GM21528 (cell line): ENCODE measurements around the gene CDH23.

Experiments
- ATAC-seq: cut with Tn5 transposase; IDR thresholded peaks from one replicate; pipeline ENCODE4 v1.9.1; 2021; ENCODE audit warnings: mild to moderate bottlenecking, moderate library complexity; ENCODE audit not compliant: unreplicated experiment, low FRiP score

CDH23 gene

GRCh38 chr10:71627230-71627939 lies 230.7 kb downstream of the CDH23 start:
- ATAC-seq: no peak

GRCh38 chr10:71627956-71628355 lies 231.2 kb downstream of the CDH23 start:
- ATAC-seq: no peak

- ATAC-seq: no peak
Observed at GRCh38 chr10:71629131-71629530, 232.4 kb downstream of the CDH23 start.

- ATAC-seq: no peak
Observed at GRCh38 chr10:71630168-71630567, 233.4 kb downstream of the CDH23 start.

DNA sequence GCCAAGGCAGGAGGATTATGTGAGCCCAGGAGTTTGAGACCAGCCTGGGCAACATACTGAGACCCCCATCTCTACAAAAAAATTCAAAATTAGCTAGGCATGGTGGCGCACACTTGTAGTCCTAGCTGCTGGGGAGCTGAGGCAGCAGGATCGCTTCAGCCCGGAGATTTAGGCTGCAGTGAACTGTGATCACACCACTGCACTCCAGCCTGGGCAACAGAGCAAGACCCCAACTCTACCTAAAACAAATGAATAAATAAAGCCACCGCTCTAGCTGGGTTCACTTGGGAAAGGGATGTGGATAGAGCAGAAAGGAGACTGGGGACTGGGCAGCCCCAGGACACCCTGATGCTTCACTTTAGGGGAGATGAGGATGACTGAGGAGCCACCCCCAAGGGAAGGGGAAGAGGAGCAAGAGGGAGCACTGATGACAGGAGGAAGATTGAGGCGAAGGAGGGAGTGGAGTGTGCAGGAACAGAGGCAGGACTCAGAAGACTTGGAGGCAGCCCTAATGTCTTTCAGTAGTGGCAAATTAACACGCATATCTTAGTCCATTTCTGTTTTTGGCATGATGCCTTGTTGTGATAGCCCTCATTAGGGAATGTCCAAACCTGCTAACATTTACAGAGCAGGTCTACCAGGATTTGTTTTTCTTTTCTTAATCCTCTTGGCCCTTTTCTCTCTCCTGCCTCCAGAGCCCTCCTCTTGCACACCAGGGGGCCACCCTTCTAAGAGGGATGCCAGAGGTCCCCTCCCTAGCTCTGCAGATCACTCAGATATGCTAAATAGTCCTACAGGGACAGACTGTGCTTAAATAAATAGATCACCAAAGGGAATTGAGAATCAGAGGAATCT lies 234.5 kb downstream of the CDH23 start:
- no peak for ATAC-seq

DNA sequence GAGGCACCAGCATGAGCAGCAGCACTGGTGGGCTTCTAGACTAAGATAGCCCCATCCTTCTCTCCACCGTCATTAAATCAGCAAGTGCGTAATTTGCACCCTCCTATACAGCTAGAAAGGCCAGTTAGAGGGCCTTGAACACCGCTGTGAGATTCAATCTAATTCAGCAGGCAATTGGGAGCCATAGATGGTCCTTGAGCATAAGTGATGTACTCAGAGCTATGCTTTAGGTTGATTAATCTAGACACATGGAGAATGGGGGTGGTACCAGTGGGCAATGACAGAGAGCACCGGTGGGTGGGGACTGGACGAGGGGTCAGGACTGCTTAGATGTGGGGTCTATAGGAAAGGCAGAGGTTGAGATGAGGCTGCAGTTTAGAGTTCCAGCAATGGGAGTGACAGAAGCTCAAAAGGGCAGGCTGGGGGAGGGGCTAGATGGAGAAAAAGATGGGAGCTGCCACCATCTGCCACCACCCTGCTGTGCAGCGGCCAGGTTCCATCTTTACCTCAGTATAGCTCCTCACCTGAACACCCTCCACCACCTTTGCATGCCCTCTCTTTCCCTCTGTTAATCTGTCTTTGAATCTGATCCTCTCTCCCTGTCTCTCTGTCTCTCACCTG lies 235.6 kb downstream of the CDH23 start:
- ATAC-seq: no peak

GRCh38 chr10:71632896-71633600 lies 236.3 kb downstream of the CDH23 start:
- ATAC-seq: no peak

- ATAC-seq: no peak
Observed at GRCh38 chr10:71633920-71634319, 237.2 kb downstream of the CDH23 start.

- no peak for ATAC-seq
Observed at GRCh38 chr10:71634531-71635164, 237.9 kb downstream of the CDH23 start.

- ATAC-seq: no peak
Observed at GRCh38 chr10:71635251-71635866, 238.6 kb downstream of the CDH23 start.

DNA sequence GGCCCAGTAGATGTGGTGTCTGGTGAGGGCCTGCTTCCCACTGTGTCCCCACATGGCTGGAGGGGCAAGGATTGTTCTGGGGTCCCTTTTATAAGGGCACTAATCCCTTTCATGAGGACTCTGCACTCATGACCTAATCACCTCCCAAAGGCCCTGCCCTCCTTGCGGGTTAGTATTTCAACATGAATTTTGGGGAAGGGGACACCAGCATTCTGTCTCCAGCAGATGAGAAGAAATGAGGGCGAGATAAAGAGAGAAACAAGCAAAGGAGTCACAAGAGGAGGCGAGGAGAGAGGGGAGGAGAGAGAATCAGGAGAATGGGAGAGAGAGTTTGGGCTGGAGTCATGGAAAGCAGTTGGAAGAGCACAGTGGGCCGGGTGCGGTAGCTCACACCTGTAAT lies 239.1 kb downstream of the CDH23 start:
- no peak for ATAC-seq

DNA sequence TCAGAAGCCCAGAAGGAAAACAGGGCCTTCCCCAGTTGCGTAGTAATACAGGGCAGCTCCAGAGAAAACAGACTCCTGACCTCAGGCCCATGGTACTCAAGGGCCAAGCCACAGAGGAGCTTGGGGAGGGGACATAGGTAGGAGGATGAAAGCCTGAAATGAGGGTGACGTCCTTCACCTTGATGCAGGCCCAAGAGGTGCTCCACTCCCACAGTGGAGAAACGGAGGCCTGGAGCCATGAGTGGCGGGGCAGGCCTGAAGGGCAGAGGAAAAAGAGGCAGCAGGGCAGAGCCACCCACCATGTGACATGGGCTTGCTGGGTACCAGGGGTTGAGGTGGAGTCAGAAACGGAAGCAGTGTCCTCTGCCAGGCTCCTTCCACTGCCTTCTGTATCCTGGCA lies 239.9 kb downstream of the CDH23 start:
- ATAC-seq: no peak

DNA sequence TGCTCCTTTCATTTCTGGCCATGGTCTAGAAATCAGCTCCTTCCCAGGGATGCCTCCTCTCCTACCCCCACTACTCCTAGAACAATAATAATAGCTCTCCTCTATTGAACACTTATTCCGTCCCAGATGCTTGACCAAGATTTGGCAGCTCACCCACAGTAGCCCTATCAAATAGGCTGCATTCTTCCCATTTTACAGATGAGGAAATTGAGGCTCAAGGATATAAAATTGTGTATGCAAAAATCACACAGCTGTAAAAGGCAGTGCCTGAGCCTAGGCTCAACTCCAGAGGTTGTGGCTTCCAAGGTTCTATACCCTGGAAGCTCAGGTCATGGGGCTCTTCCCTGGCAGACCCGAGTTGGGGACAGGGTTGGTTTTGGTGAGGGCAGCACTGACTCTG lies 240.6 kb downstream of the CDH23 start:
- ATAC-seq: no peak

- no peak for ATAC-seq
Observed at GRCh38 chr10:71638064-71638821, 241.5 kb downstream of the CDH23 start.

DNA sequence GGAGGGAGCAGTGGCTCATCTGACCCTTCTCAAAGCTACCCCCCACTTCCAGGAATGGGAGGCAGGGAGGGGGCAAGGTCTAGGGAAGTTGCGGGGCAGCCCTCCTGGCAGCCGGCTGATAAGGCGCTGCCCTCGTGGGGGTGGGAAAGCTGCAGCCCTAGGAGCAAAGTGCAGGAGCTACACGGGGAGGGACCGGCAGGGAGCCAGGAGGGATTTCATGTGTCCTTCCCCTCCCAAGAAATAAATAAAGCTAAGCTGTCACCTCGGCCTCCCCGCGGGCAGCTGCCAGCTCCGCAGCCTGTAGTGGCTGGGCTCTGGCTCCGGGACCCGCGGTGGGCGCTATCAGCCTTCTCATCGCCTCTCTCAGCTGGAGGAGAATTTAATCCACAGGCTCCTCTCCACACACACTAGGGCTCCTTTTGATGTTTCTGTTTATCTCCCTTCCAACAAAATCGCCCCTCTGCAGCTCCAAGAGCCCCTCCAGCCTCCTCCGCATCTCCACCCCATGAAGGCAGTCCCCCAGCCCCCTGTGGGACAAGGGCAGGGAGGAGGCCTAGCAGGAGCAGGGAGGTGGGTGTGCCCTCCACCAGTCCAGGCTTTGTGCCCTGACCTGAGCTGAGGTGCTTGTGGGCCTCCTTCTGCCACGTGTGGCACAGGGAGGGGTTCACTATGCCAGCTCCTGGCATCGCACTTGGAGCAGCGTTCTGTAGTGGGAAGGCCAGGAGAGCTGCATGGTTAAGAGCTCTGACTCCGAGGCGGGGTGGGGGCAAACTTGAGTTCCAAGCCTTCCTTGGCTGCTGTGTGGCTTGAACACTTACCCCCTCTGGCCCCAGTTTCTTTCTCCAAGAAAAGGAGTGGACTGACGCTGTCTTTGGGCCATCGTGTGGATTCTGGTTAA lies 242.4 kb downstream of the CDH23 start:
- no peak for ATAC-seq

DNA sequence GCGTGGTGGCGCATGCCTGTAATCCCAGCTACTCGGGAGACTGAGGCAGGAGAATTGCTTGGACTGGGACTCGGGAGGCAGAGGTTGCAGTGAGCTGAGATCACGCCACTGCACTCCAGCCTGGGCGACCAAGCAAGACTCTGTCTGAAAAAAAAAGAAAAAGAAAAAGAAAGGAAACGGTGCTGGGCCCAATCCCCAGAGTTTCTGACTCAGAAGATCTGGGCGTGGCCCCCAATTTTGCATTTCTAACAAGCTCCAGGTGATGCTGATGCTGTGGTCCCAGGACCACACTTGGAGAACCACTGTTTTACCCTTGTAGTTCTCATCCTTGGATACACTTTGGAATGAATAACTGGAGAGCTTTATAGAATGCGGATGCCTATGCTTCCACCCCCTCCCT lies 243.9 kb downstream of the CDH23 start:
- ATAC-seq: no peak

DNA sequence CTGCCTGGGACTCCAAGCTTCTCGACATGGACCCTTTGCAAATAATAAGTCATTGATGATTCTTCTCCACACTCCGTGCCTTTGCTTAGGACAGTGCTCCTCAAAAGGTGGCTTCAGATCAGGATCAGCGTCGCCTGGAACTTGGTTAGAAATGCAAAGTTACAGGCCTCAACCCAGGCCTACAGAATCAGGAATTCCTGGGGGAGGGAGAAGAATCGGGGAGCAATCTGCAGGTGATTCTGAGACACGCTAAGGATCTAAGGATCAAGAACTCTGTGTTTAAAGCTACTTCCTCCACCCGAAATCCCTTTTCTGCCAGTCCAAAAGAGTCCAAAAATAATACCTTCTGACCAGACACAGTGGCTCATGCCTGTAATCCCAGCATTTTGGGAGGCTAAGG lies 244.7 kb downstream of the CDH23 start:
- no peak for ATAC-seq

DNA sequence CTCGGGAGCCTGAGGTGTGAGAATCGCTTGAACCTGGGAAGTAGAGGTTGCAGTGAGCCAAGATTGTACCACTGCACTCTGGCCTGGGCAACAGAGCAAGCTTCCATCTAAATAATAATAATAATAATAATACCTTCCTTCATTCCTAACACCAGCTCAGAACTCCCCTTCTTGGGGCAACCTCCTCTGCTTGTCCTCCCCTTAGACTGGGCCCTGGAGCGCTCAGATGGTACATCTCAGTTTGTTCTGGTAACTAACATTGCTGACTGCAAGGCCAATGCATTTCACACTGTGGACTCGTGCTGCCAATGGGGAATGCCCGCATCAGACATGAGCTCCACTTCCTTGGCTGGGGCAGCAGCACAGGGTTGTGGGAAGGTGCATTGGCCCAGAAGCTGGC lies 245.3 kb downstream of the CDH23 start:
- no peak for ATAC-seq
